ENCODE measurements around the gene GSN.

DNA sequence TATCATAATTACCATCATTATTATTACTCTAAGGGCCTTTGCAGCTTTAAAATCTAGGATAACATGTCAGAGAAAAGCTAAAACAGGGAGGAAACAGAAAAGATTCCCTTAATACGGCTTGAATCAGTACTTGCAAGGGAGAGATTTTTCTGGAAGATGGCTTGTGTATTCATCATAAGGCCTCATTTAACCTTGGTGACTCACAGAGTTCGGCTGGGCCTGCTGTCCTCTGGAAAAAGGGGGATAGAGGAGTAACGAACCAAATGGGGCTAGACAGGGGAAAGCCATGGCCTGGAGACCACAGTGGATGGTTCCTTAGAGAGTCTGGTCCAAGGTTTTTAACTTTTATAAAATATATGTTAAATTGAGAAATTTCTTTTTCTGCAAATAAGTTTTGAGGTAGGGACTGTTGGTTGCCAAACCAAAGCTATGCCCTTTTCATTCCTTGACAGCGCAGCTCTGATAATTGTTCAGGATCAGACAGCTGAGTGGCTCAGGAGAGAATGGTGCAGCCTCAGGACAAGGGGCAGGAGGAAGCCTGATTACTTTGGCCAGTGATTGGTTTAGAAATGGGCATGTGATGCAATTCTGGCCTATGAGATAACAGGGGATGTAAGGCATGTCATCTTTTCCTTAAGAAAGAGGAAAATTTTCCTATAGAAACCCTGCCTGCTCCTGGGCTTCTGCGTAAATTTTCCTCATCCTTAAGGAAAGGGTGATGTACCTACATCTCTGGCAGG is 25.6 kb upstream of the GSN start:
- TF ChIP-seq POLR2A (IDR thresholded peaks at IDR 0.05) = no peak
- TF ChIP-seq, protein P1, sequence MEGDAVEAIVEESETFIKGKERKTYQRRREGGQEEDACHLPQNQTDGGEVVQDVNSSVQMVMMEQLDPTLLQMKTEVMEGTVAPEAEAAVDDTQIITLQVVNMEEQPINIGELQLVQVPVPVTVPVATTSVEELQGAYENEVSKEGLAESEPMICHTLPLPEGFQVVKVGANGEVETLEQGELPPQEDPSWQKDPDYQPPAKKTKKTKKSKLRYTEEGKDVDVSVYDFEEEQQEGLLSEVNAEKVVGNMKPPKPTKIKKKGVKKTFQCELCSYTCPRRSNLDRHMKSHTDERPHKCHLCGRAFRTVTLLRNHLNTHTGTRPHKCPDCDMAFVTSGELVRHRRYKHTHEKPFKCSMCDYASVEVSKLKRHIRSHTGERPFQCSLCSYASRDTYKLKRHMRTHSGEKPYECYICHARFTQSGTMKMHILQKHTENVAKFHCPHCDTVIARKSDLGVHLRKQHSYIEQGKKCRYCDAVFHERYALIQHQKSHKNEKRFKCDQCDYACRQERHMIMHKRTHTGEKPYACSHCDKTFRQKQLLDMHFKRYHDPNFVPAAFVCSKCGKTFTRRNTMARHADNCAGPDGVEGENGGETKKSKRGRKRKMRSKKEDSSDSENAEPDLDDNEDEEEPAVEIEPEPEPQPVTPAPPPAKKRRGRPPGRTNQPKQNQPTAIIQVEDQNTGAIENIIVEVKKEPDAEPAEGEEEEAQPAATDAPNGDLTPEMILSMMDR (IDR thresholded peaks at IDR 0.05) = no peak

Measured in esophagus squamous epithelium (tissue), 4 donors.